GM03348 (cell line): Measurements from ENCODE around the gene DUSP12.
"Not testable (repeated sequence)": the region's sequence is repeated elsewhere in the genome, so short reads cannot be mapped to it uniquely, and the experiment has no call there.

ENCODE experiments used
- DNase-seq: peaks from one replicate; pipeline ENCODE4 v3.0.0; 2012; ENCODE audit warnings: low spot score

Gene DUSP12

DNA sequence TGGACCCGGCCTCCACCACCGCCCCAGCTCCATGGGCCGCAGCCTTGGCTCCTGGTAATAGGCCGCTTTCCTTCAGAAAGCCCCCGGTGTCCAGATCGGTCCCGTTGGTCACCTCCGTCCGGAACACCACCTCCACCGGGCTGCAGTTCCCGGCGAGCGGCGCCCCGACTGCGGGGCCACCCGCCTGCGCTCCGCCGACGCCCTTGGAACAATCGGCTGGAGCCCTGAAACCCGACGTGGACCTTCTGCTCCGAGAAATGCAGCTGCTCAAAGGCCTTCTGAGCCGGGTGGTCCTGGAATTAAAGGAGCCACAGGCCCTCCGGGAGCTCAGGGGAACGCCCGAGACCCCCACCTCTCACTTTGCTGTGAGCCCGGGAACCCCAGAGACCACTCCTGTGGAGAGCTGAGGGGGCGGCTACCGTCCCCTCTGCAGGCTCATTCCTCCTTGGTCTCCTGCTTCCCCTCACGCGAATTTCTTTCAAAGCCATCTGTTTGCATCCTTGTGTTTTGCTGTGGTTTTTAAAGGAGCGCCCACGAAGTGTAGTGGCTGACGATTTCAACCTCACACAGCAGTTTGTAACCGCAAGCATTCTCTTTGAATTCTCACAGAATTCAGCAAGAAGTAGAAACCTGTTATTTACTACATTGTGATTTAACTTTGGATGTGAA, 22.2 kb upstream of the DUSP12 start:
- DNase-seq = peak; percentile 65

DNA sequence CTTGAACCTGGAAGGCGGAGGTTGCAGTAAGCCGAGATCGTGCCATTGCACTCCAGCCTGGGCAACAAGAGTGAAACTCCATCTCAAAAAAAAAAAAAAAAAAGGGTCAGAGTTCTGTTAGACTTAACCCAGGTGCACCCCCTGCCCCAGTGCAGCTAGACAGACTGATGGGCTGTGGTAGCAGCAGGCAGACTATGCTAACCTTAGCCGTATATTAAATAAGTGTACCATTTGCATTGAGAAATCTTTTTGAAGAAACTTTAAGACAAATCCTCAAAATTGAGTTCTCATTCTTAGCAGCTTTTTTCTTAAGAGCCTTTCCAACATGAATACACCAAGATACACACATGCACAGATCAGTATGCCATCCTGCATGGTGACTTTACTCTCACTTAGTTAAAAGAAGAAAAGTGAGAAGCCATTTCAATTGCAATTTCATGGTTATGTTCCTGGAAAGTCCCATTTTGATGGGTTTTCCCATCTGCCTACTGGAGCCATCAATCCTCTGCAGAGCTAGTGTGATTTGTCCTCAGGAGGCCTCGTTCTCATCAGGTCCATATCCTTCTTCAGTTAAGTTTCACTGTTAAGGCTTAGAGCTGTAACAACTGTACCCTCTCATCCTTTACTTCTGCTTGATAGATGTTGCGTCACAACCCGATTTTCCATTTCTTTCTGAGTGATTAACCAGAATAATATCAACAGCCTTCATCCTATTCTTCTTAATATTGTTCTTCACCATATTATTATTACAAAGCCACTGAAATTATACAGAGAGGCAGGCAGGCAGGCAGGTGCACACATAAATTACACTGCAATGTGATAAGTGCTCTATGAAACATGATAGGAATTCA, 21.0 kb upstream of the DUSP12 start:
- no peak for DNase-seq

DNA sequence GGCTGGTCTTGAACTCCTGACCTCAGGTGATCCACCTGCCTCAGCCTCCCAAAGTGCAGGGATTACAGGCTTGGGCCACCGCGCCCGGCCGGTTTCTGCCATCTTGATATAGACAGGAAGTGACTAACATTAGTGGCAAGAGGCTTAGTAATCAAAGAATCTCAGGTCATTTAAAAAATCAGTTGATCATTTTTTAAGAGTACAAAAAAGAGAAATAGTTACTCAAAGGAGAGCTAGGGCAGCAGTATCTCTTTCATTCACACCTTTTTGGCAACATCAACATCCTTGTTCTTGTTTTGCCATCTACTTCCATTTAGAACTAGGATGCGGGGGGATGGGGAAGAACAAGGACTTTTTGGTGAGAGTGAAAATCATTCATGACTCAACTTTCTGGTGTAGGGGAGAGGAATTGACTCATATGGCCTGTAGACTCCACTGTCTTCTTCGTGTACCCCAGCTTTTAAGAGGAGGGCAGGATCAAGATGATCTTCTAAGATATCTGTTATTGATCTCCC, 19.5 kb upstream of the DUSP12 start:
- DNase-seq = peak; percentile 39

GRCh38 chr1:161731241-161731640, 18.3 kb upstream of the DUSP12 start:
- no peak for DNase-seq

- DNase-seq = no peak
Observed at GRCh38 chr1:161731981-161732718, 17.4 kb upstream of the DUSP12 start.

- peak; percentile 74 for DNase-seq
Observed at GRCh38 chr1:161733526-161733925, 16.1 kb upstream of the DUSP12 start.

DNA sequence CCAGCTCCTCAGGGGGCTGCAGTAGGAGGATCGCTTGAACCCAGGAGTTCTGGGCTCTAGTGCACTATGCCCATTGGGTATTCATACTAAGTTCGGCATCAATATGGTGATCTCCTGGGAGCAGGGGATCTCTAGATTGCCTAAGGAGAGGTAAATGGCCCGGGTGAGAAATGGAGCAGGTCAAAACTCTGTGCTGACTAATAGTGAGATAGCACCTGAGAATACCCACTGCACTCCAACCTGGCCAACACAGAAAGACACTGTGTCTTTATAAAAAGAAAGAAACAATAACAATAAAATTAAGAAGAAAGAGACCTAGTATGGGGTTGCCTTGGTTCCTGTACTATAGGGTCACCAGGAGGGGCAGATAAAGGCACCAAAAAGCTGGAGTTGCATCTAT, 13.7 kb upstream of the DUSP12 start:
- DNase-seq = no peak

- DNase-seq = no peak
Observed at GRCh38 chr1:161736335-161736969, 13.1 kb upstream of the DUSP12 start.

DNA sequence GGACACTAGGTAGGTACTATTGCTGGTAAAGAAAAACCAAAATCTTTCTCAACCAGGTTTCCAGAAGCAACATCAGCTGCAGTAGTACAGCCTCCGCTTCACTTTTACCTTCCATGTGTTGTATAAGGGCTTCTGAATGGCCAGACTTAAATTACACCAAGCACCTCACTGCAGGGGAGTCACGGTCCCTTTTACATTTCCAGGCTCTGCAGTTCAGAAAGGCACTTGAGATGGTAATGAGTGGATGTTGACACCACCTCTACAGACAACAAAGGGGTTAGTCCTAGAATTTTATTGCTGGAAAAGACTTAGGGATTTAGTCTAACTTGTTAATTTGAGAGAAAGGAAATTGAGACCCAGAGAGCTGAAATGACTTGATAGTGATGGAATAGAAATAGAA, 12.0 kb upstream of the DUSP12 start:
- DNase-seq = no peak

DNA sequence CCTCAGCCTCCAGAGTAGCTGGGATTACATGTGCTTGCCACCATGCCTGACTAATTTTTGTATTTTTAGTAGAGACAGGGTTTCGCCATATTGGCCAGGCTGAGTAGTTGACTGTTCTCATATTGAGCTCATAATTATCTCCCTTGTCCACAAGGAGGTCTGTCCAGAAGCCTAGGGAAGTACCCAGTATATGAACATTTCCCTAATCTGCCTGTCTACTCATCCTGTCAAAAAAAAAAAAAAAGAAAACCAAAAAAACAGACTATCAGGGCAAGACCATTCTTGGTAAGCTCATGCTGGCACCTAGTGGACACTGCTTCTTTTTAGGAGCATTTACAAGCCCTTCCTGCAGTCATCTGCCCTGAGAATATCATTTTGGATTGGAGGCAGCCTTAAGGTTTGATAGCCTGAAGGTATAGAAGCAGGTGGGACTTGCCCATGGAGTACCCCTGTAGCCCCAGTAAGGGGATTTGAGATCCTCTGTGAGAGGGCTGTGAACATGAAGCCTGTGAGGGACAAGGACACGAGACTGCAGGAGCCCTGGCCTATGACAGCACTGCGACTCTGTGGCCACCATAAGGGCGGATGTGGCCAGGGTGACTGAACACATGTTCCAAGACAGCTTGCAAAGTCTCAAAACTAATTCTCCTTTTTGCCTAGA, 10.8 kb upstream of the DUSP12 start:
- DNase-seq = peak; percentile 66

- no peak for DNase-seq
Observed at GRCh38 chr1:161739865-161740566, 9.6 kb upstream of the DUSP12 start.

- no peak for DNase-seq
Observed at GRCh38 chr1:161740921-161741320, 8.7 kb upstream of the DUSP12 start.

- DNase-seq = no peak
Observed at GRCh38 chr1:161743231-161743630, 6.4 kb upstream of the DUSP12 start.

DNA sequence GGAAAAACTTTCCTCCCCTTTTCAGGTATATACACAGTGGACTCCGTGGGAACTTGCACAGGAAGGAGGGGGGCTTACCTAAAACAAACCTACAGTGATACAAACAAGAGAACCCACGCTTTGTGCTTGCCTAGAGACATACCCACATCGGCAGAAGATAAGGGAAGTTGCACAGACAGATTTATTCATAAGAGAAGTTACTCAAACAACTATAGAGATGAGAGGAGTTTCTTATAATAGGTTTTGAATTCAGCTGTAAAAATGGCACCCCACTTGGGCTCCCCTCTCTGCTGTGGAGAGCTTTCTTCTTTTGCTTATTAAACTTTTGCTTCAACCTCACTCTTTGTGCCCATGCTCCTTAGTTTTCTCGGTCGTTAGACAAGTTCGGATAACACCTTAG, 1.8 kb upstream of the DUSP12 start:
- DNase-seq = no peak

GRCh38 chr1:161763522-161764098, 14.0 kb downstream of the DUSP12 start:
- no peak for DNase-seq

GRCh38 chr1:161766102-161766981, 16.8 kb downstream of the DUSP12 start, which contains the start of gene ATF6:
Gene ATF6, plus strand, starts transcription at chr1:161766320. Its CDS starts 41 bp downstream, at chr1:161766361.
- peak; percentile 85 for DNase-seq

GRCh38 chr1:161768461-161768860, 18.9 kb downstream of the DUSP12 start:
- no peak for DNase-seq

- no peak for DNase-seq
Observed at GRCh38 chr1:161768986-161769672, 19.5 kb downstream of the DUSP12 start.

- DNase-seq = not testable (repeated sequence)
Observed at GRCh38 chr1:161769673-161770045, 20.1 kb downstream of the DUSP12 start.
